GM12874 (cell line): Measurements from ENCODE around the gene MIEN1.

Source experiments
- CTCF ChIP-seq: IDR thresholded peaks from 2 replicates; pipeline ENCODE4 v1.5.1; 2011; ENCODE audit warnings: low read depth, mild to moderate bottlenecking, control low read depth, low read length, moderate library complexity; ENCODE audit not compliant: insufficient read depth

Gene MIEN1

GRCh38 chr17:39772415-39772814 is 42.1 kb upstream of the MIEN1 start:
- no peak for TF ChIP-seq CTCF

- no peak for TF ChIP-seq CTCF
Observed at GRCh38 chr17:39769974-39770587, 39.7 kb upstream of the MIEN1 start.

- no peak for TF ChIP-seq CTCF
Observed at GRCh38 chr17:39767147-39767546, 36.8 kb upstream of the MIEN1 start.

GRCh38 chr17:39765766-39766165 is 35.4 kb upstream of the MIEN1 start:
- no peak for TF ChIP-seq CTCF

- no peak for TF ChIP-seq CTCF
Observed at GRCh38 chr17:39765175-39765574, 34.8 kb upstream of the MIEN1 start.

- TF ChIP-seq CTCF = no peak
Observed at GRCh38 chr17:39763051-39763820, 32.9 kb upstream of the MIEN1 start.

GRCh38 chr17:39761861-39762496 is 31.6 kb upstream of the MIEN1 start:
- TF ChIP-seq CTCF = no peak
